ENCODE results near the gene CELF5. TPM values are rescaled to one million over a fixed set of nuclear protein-coding genes. Genes with fewer than 3 reads are reported as not detected.

CELF5 gene
- total RNA-seq, 1 experiment from 2014 or later = 7.7 TPM

- TF ChIP-seq ZNF281 (CRISPR knock-in tag; IDR thresholded peaks at IDR 0.05) (no peak), USF1 (CRISPR knock-in tag; IDR thresholded peaks at IDR 0.05) (no peak), CREM (CRISPR knock-in tag; IDR thresholded peaks at IDR 0.05) (no peak), ERG (CRISPR knock-in tag; IDR thresholded peaks at IDR 0.05) (no peak), ZNF317 (CRISPR knock-in tag; IDR thresholded peaks at IDR 0.05; ENCODE audit: borderline replicate concordance, low read depth) (no peak), EMX1 (CRISPR knock-in tag; IDR thresholded peaks at IDR 0.05) (no peak), HMGA2 (CRISPR knock-in tag; IDR thresholded peaks at IDR 0.05) (no peak), ZNF263 (CRISPR knock-in tag; IDR thresholded peaks at IDR 0.05; ENCODE audit: low read depth) (no peak), MXD4 (CRISPR knock-in tag; IDR thresholded peaks at IDR 0.05; ENCODE audit: borderline replicate concordance) (no peak), ZNF512 (CRISPR knock-in tag; IDR thresholded peaks at IDR 0.05; ENCODE audit: borderline replicate concordance) (no peak), ZNF416 (CRISPR knock-in tag; IDR thresholded peaks at IDR 0.05) (no peak), GTF2I (CRISPR knock-in tag; conservative IDR thresholded peaks at IDR 0.05) (no peak), ZNF138 (CRISPR knock-in tag; conservative IDR thresholded peaks at IDR 0.05) (no peak), ZNF121 (CRISPR knock-in tag; IDR thresholded peaks at IDR 0.05) (no peak), NFATC4 (CRISPR knock-in tag; IDR thresholded peaks at IDR 0.05) (no peak), TP53 (CRISPR knock-in tag; IDR thresholded peaks at IDR 0.05) (no peak), CDX4 (CRISPR knock-in tag; IDR thresholded peaks at IDR 0.05; ENCODE audit: borderline replicate concordance) (no peak), KAT7 (CRISPR knock-in tag; IDR thresholded peaks at IDR 0.05; ENCODE audit: borderline replicate concordance) (no peak), ZBTB43 (CRISPR knock-in tag; IDR thresholded peaks at IDR 0.05) (no peak), TEAD4 (CRISPR knock-in tag; IDR thresholded peaks at IDR 0.05) (peak; percentile 78; the same call in 1 of the 2 replicates), E2F1 (CRISPR knock-in tag; IDR thresholded peaks at IDR 0.05) (no peak), JUN (CRISPR knock-in tag; IDR thresholded peaks at IDR 0.05) (peak; percentile 72; the same call in 1 of the 2 replicates), FOXP1 (CRISPR knock-in tag; IDR thresholded peaks at IDR 0.05; ENCODE audit: borderline replicate concordance) (0 out of 2 replicates have a peak, but pooled peaks have one; percentile 59), USF2 (CRISPR knock-in tag; IDR thresholded peaks at IDR 0.05) (no peak), NFE2L1 (CRISPR knock-in tag; IDR thresholded peaks at IDR 0.05) (peak; percentile 82), PREB (CRISPR knock-in tag; IDR thresholded peaks at IDR 0.05; ENCODE audit: borderline replicate concordance) (no peak), IRF2 (CRISPR knock-in tag; IDR thresholded peaks at IDR 0.05; ENCODE audit: borderline replicate concordance, low read depth) (no peak)
Measured at GRCh38 chr19:3243819-3244700, 19.6 kb downstream of the CELF5 start (continued).
